Karpas-422 (cell line): ENCODE results near the gene ARL6IP5. TPM values are rescaled to one million over a fixed set of nuclear protein-coding genes. Genes with fewer than 3 reads are reported as not detected.

ENCODE experiments used
- DNase-seq: peaks from one replicate; pipeline ENCODE4 v3.0.0-alpha.2; 2015
- H2AFZ ChIP-seq: fragments of 200-600 bp; sonication (generic); 2 replicates; pipeline ENCODE4 v1.6.1; 2014; ENCODE audit warnings: antibody characterized with exemption, low read length, mixed read lengths
- H3K27ac ChIP-seq: fragments of 200-600 bp; sonication (generic); 2 replicates; pipeline ENCODE4 v1.5.1; 2014; ENCODE audit warnings: mild to moderate bottlenecking, low read length, moderate library complexity
- H3K27me3 ChIP-seq: fragments of 200-600 bp; sonication (generic); 2 replicates; pipeline ENCODE4 v1.6.1; 2014; ENCODE audit warnings: low read length, mixed read lengths
- H3K36me3 ChIP-seq: fragments of 200-600 bp; sonication (generic); 2 replicates; pipeline ENCODE4 v1.6.1; 2014; ENCODE audit warnings: low read length, mixed read lengths; ENCODE audit not compliant: insufficient read depth
- H3K4me1 ChIP-seq: fragments of 200-600 bp; sonication (generic); 2 replicates; pipeline ENCODE4 v1.6.1; 2014; ENCODE audit warnings: mild to moderate bottlenecking, low read length, mixed read lengths
- H3K4me2 ChIP-seq: fragments of 200-600 bp; sonication (generic); 2 replicates; pipeline ENCODE4 v1.6.1; 2014; ENCODE audit warnings: low read length, low read depth, mild to moderate bottlenecking; ENCODE audit not compliant: poor library complexity, severe bottlenecking
- H3K4me3 ChIP-seq: fragments of 200-600 bp; sonication (generic); 2 replicates; pipeline ENCODE4 v1.5.1; 2014; ENCODE audit warnings: mild to moderate bottlenecking, antibody characterized with exemption, low read length, mixed read lengths
- H3K79me2 ChIP-seq: fragments of 200-600 bp; sonication (generic); 2 replicates; pipeline ENCODE4 v1.6.1; 2014; ENCODE audit warnings: mild to moderate bottlenecking, low read length, mixed read lengths
- H3K9ac ChIP-seq: fragments of 200-600 bp; sonication (generic); 2 replicates; pipeline ENCODE4 v1.6.0; 2014; ENCODE audit warnings: low read length
- H3K9me2 ChIP-seq: fragments of 200-600 bp; sonication (generic), shearing (Covaris generic); replicated peaks from 2 replicates; pipeline ENCODE4 v1.6.0; 2014; ENCODE audit warnings: mild to moderate bottlenecking, low read length, moderate library complexity; ENCODE audit not compliant: insufficient read depth
- H3K9me3 ChIP-seq: fragments of 300-700, 200-600 bp; sonication (generic); 2 replicates; pipeline ENCODE4 v1.6.1; 2014; ENCODE audit warnings: low read length, mixed read lengths
- H4K20me1 ChIP-seq: fragments of 200-600 bp; sonication (generic); 2 replicates; pipeline ENCODE4 v1.6.1; 2014; ENCODE audit warnings: mild to moderate bottlenecking, antibody characterized with exemption, low read length, low read depth; ENCODE audit not compliant: insufficient read depth
- total RNA-seq: library from RNA; depleted of rRNA; stranded (reverse); fragments of >200 nt; shearing (Covaris generic); gene quantifications from 2 replicates; pipeline ENCODE4 v1.2.3, GENCODE V29; 2014; ENCODE audit warnings: low replicate concordance

ARL6IP5 gene
- total RNA-seq, 1 experiment from 2014 or later: 40.7 TPM

DNA sequence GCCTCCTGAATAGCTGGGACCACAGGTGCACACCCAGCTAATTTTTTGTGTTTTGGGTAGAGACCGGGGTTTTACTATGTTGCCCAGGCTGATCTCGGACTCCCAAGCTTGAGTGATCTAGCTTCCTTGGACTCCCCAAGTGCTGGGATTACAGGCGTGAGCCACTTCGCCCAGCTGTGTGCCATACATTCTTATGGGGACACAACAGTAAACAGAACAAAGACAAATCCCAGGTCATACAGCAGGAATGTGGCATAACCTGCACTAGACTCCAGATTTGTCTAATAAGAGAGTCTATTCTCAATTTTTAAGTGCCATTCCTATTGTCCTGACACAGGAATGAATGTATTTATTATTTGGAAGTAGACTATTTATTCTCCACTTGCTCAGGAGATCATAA lies 17.6 kb downstream of the ARL6IP5 start:
- no peak for DNase-seq
- Histone ChIP-seq H3K27me3 (no peaks in the 10 kb centered on the region), H4K20me1 (no peaks in the 10 kb centered on the region), H3K79me2 (peaks cover 7% of the 10 kb centered on the region; the same call in 1 of the 2 replicates), H3K4me2 (no peak overlapping the region), H3K36me3 (0 out of 2 replicates have a peak, but pooled peaks cover 6% of the 10 kb centered on the region), H3K27ac (no peak overlapping the region), H3K4me3 (no peak overlapping the region), H3K4me1 (peaks cover 5% of the 10 kb centered on the region), H3K9me3 (no peaks in the 10 kb centered on the region), H3K9me2 (no peaks in the 10 kb centered on the region), H2AFZ (no peak overlapping the region), H3K9ac (no peak overlapping the region)

DNA sequence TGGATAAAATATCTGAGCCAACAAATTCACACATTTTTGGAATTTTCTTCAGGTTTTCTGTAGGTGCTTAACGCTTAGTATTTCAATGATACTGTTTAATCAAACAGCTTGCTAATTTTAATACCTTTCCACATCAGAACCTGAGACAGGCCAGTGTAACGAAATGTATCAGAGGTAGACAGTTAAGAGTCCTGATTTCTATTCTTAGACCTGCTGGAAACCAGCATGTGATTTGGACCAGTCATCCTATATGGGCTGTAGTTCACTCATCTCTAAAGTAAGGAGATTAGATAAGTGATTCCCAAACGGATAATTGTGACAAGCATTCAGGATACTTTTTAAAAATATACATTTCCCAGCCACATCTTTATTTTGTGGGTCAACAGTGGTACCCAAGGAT lies 18.4 kb downstream of the ARL6IP5 start:
- no peak overlapping the region for H3K4me2 ChIP-seq
- H3K4me3 ChIP-seq: no peak overlapping the region
- H3K9me2 ChIP-seq: no peaks in the 10 kb centered on the region
- H3K27ac ChIP-seq: no peak overlapping the region
- no peak for DNase-seq
- H2AFZ ChIP-seq: no peak overlapping the region
- H4K20me1 ChIP-seq: no peaks in the 10 kb centered on the region
- H3K27me3 ChIP-seq: no peaks in the 10 kb centered on the region
- H3K9me3 ChIP-seq: no peaks in the 10 kb centered on the region
- peaks cover 3% of the 10 kb centered on the region; the same call in 1 of the 2 replicates for H3K79me2 ChIP-seq
- H3K36me3 ChIP-seq: 0 out of 2 replicates have a peak, but pooled peaks cover 6% of the 10 kb centered on the region
- no peak overlapping the region for H3K9ac ChIP-seq
- peaks cover 5% of the 10 kb centered on the region for H3K4me1 ChIP-seq

DNA sequence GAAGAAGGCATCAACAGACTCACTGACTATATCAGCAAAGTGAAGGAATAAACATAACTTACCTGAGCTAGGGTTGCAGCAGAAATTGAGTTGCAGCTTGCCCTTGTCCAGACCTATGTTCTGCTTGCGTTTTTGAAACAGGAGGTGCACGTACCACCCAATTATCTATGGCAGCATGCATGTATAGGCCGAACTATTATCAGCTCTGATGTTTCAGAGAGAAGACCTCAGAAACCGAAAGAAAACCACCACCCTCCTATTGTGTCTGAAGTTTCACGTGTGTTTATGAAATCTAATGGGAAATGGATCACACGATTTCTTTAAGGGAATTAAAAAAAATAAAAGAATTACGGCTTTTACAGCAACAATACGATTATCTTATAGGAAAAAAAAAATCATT lies 19.8 kb downstream of the ARL6IP5 start:
- Histone ChIP-seq H3K4me2 (no peak overlapping the region), H4K20me1 (no peaks in the 10 kb centered on the region), H3K4me3 (no peak overlapping the region), H3K9me2 (no peaks in the 10 kb centered on the region), H3K27me3 (no peaks in the 10 kb centered on the region), H3K9ac (no peak overlapping the region), H3K36me3 (0 out of 2 replicates have a peak, but pooled peaks cover 6% of the 10 kb centered on the region), H3K27ac (no peak overlapping the region), H3K4me1 (peaks cover 5% of the 10 kb centered on the region), H3K79me2 (peaks cover 1% of the 10 kb centered on the region; the same call in 1 of the 2 replicates), H2AFZ (no peak overlapping the region), H3K9me3 (no peaks in the 10 kb centered on the region)
- DNase-seq: no peak

DNA sequence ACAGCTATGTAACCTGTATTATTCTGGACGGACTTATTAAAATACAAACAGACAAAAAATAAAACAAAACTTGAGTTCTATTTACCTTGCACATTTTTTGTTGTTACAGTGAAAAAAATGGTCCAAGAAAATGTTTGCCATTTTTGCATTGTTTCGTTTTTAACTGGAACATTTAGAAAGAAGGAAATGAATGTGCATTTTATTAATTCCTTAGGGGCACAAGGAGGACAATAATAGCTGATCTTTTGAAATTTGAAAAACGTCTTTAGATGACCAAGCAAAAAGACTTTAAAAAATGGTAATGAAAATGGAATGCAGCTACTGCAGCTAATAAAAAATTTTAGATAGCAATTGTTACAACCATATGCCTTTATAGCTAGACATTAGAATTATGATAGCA lies 20.6 kb downstream of the ARL6IP5 start:
- H3K4me2 ChIP-seq: no peak overlapping the region
- no peak overlapping the region for H3K27ac ChIP-seq
- no peak overlapping the region for H3K4me3 ChIP-seq
- no peaks in the 10 kb centered on the region for H3K27me3 ChIP-seq
- no peak overlapping the region for H2AFZ ChIP-seq
- no peaks in the 10 kb centered on the region for H4K20me1 ChIP-seq
- H3K9ac ChIP-seq: no peak overlapping the region
- H3K4me1 ChIP-seq: peaks cover 5% of the 10 kb centered on the region
- no peaks in the 10 kb centered on the region for H3K9me2 ChIP-seq
- no peaks in the 10 kb centered on the region for H3K9me3 ChIP-seq
- H3K79me2 ChIP-seq: no peaks in the 10 kb centered on the region
- 0 out of 2 replicates have a peak, but pooled peaks cover 6% of the 10 kb centered on the region for H3K36me3 ChIP-seq
- no peak for DNase-seq

DNA sequence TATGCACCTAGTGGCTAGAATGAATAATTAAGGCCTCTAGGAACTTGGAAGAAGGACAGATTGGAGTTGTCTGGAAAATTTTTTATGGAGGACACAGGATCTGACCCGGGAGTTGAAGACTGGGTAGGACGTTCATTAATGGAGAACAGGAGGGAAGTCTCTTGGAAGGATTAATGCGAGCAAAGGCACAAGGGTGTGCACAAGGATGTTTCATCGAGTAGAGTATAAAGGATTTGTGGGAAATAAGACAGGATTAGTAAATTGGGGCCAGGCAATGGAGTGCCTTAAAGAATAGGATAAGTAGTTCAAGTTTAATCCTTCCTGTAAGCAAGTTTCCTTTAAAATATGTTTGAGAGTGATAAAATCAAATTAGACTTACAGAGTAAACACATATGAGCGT lies 23.1 kb downstream of the ARL6IP5 start:
- Histone ChIP-seq H3K9me3 (no peaks in the 10 kb centered on the region), H3K4me1 (peaks cover 5% of the 10 kb centered on the region), H2AFZ (no peak overlapping the region), H3K9ac (no peak overlapping the region), H3K36me3 (0 out of 2 replicates have a peak, but pooled peaks cover 6% of the 10 kb centered on the region), H3K9me2 (no peaks in the 10 kb centered on the region), H3K79me2 (no peaks in the 10 kb centered on the region), H3K27me3 (no peaks in the 10 kb centered on the region), H3K4me2 (no peak overlapping the region), H3K4me3 (no peak overlapping the region), H4K20me1 (no peaks in the 10 kb centered on the region), H3K27ac (no peak overlapping the region)
- DNase-seq: no peak

DNA sequence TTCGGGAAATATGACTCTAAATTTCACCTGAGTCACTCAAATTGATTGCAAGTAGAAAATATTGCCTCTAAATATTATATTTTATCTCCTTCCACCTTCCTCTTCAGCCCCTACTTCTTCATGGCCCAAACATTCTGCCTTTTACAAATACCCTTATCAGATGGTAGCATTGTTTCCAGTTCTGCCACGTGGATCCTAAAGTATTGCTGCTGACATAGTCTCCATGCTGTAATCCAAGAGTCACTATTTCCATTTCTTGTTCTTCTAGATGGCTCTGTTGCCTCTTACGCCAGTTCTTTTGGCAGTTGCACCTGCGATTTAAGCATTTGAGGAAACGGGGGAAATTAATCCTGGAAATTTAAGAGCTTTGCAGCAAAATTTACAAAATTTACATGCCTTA lies 24.1 kb downstream of the ARL6IP5 start:
- Histone ChIP-seq H3K9me3 (no peaks in the 10 kb centered on the region), H3K9me2 (no peaks in the 10 kb centered on the region), H3K27ac (no peak overlapping the region), H3K36me3 (0 out of 2 replicates have a peak, but pooled peaks cover 6% of the 10 kb centered on the region), H3K4me2 (no peak overlapping the region), H3K4me3 (no peak overlapping the region), H3K9ac (no peak overlapping the region), H2AFZ (no peak overlapping the region), H3K27me3 (no peaks in the 10 kb centered on the region), H4K20me1 (no peaks in the 10 kb centered on the region), H3K4me1 (peaks cover 5% of the 10 kb centered on the region), H3K79me2 (no peaks in the 10 kb centered on the region)
- DNase-seq: no peak

DNA sequence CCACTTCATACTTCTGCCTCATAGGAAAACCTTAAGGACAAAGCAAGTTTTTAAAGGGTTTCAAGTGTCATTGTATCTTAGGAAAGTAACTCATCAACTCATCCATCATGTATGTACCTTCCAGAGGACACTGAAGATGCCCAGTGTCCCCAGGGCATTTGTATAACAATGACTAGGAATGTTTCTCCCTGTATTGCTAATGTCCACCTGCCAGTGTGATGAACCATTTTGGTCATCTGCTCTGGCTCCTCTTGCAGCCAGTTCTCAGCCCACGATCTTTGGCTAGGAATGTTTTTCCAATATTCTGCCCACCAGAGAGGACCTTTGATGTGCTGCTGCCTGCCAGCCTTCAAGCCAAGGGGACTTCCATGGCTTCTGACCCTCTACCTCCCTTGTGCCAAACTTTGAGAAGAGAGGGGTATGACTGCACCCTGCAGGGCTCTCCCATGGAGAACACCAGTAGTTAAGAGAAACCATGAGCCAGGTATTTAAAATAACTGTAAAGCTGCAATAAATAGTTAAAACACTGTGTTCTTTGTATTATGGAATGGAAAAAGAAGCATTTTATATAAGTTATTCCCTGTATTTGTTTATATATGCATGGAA lies 26.3 kb downstream of the ARL6IP5 start:
- H3K79me2 ChIP-seq: no peaks in the 10 kb centered on the region
- H3K9me2 ChIP-seq: no peaks in the 10 kb centered on the region
- H3K4me2 ChIP-seq: no peak overlapping the region
- no peak overlapping the region for H3K4me3 ChIP-seq
- no peaks in the 10 kb centered on the region for H3K36me3 ChIP-seq
- no peaks in the 10 kb centered on the region; the same call in 1 of the 2 replicates for H3K4me1 ChIP-seq
- H4K20me1 ChIP-seq: no peaks in the 10 kb centered on the region
- H2AFZ ChIP-seq: no peak overlapping the region
- DNase-seq: no peak
- H3K9ac ChIP-seq: no peak overlapping the region
- no peaks in the 10 kb centered on the region for H3K27me3 ChIP-seq
- no peak overlapping the region for H3K27ac ChIP-seq
- H3K9me3 ChIP-seq: no peaks in the 10 kb centered on the region

DNA sequence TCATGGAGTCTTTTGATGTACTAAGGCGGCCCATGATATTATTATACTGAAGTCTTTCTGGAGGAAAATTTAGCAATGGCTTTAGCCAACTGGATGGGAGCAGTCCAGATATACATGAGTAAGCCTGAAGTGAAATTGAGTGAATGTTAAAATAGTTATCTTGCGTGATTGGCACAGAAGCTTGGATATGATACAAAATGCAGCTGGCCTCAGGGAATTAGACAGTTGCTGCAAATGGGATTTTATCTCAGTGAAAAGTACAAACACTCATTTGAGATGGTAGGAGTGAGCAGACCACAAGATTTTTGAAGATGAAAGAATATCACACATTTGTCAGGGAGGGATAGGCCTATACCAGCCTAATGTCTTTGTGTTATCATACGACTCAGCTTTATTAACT lies 28.8 kb downstream of the ARL6IP5 start:
- H3K4me3 ChIP-seq: no peak overlapping the region
- H3K27ac ChIP-seq: no peak overlapping the region
- no peak overlapping the region for H2AFZ ChIP-seq
- H3K4me1 ChIP-seq: no peaks in the 10 kb centered on the region; the same call in 1 of the 2 replicates
- no peak for DNase-seq
- no peak overlapping the region for H3K9ac ChIP-seq
- H3K9me2 ChIP-seq: no peaks in the 10 kb centered on the region
- no peaks in the 10 kb centered on the region for H3K27me3 ChIP-seq
- H3K9me3 ChIP-seq: no peaks in the 10 kb centered on the region
- no peaks in the 10 kb centered on the region for H3K36me3 ChIP-seq
- no peaks in the 10 kb centered on the region for H3K79me2 ChIP-seq
- H3K4me2 ChIP-seq: no peak overlapping the region
- H4K20me1 ChIP-seq: no peaks in the 10 kb centered on the region
